ENCODE results near the gene GABRB3.

Gene GABRB3

DNA sequence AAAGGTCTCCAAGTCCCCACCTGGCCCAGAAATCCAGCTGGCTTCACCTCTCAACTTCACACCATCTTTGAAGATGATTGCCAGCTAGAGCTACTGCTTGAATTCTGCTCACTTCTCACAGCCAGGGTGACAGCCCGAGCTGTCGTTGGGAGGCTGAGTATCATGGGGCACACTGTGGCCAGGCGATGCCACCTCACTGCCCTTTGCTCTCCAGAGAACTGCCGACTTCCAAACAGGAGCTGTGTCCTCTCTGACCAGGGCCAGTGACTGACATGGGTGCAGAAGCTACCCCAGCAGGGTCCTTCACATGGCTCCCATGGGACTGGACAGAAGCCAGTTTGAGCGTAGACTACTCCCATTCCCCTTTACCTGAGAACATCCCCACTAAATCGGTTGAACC is 254.0 kb downstream of the GABRB3 start:
- no peak overlapping the region for H3K4me3 Mint-ChIP-seq
- peaks cover 0 to 9% of the 10 kb centered on the region in 2 donors for H3K9me3 Mint-ChIP-seq
- H3K4me1 Mint-ChIP-seq: no peaks in the 10 kb centered on the region
- ATAC-seq: no peak
- no peaks in the 10 kb centered on the region for H3K27me3 Mint-ChIP-seq
- no peak for DNase-seq
- H3K27ac Mint-ChIP-seq: no peak overlapping the region

DNA sequence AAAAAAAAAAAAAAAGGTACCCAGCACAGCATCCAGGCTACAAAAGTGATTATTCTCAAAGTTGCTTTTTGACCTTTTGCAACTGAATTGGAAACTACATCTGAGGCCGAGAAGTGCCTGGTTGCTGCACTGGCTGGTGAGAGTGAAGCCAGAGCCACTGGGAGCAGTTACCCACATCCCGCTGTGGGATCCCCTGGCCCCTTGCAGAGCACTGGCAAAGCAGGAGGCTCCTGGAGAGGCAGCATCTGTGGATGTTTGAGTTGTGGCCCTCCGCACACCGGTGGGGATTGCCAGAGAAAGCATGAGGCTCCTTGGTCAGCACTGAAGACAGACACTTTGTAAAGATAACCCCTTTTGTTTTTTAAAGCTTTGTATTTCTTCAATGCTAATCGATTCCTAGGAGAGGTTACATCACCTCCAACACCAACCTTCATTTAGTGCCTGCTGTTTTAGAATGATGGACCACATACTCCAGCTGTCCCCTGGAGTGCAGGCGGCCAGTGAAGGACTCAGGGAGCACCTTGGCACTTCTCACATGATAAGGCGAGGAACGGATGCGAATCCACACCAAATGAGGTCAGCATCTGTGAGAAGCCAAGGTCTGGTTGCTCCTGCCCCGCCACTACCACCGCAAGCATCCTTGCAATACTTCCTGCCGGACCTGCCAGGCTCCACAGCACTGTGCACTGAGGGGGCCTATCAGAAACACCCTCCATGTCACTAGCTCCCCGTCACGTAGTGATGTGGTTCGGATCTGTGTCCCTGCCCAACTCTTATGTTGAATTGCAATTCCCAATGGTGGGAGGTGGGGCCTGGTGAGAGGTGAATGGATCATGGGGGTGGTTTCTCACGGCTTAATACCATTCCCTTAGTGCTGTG is 256.5 kb downstream of the GABRB3 start:
- Mint-ChIP-seq H3K27me3 (no peaks in the 10 kb centered on the region), H3K4me1 (no peaks in the 10 kb centered on the region), H3K27ac (no peak overlapping the region), H3K9me3 (peaks cover 8 to 11% of the 10 kb centered on the region in 2 donors), H3K4me3 (no peak overlapping the region)
- no peak for ATAC-seq
- DNase-seq: no peak

DNA sequence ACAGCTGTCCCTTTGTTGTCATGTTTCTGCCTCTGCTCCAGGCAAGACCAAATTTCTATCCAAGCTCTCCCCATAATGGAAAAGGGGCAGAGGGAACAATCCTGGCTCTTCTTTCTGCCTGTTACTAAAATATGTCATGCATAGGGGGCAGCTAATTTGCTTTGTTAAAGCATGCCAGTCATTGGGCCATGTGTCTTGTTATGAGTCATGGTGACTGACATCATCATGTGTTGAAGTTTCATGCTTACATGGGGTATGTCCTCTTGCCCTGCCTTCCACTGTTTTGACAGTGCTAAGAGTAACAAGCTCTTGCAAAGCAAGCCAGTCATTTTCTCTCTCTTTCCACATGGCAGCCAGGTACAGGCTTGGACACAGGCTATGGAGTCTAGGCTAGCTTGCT is 268.9 kb downstream of the GABRB3 start:
- Mint-ChIP-seq H3K4me3 (no peak overlapping the region), H3K27ac (no peak overlapping the region), H3K9me3 (peaks cover 4 to 7% of the 10 kb centered on the region in 2 donors), H3K4me1 (no peaks in the 10 kb centered on the region), H3K27me3 (no peaks in the 10 kb centered on the region)
- DNase-seq (no peak), ATAC-seq (no peak)

All from stimulated activated naive CD8-positive, alpha-beta T cell treated with anti-CD3 and anti-CD28 coated beads, Interleukin-15, amount 100 ng/mL, for 72 hours (primary cell).